Ureter (tissue), 1 donor: ENCODE results near the gene CYP39A1. TPM values are rescaled to one million over a fixed set of nuclear protein-coding genes. Genes with fewer than 3 reads are reported as not detected.

Experiments used
- DNase-seq: peaks from one replicate; pipeline ENCODE4 v3.0.0-alpha.2; 2020; ENCODE audit warnings: low spot score
- total RNA-seq: library from RNA; stranded (reverse); gene quantifications from one replicate; pipeline ENCODE4 v1.2.4, GENCODE V29; 2023
- donor health status: DM: yes; HTN: yes; CAD: no.

Gene CYP39A1
- total RNA-seq = 3.5 TPM

- DNase-seq = peak; percentile 94
These were observed at the start of gene CYP39A1, which contains the start of gene SLC25A27 for GRCh38 chr6:46652603-46653438. Gene CYP39A1, minus strand, starts transcription at chr6:46652818. Its CDS starts 236 bp downstream, at chr6:46652582. Gene SLC25A27, plus strand, starts transcription at chr6:46652975. Its CDS starts 218 bp downstream, at chr6:46653193.

- no peak for DNase-seq
These were observed 47.4 kb upstream of the CYP39A1 start for GRCh38 chr6:46699970-46700369.

GRCh38 chr6:46690911-46691451, 38.4 kb upstream of the CYP39A1 start:
- DNase-seq = no peak

GRCh38 chr6:46690141-46690755, 37.6 kb upstream of the CYP39A1 start:
- DNase-seq = no peak

- no peak for DNase-seq
These were observed 37.0 kb upstream of the CYP39A1 start for GRCh38 chr6:46689657-46690056.

GRCh38 chr6:46688966-46689335, 36.3 kb upstream of the CYP39A1 start:
- no peak for DNase-seq

- DNase-seq = no peak
These were observed 35.7 kb upstream of the CYP39A1 start for GRCh38 chr6:46688117-46688965.

- no peak for DNase-seq
These were observed 35.0 kb upstream of the CYP39A1 start, which contains the start of gene TDRD6 for GRCh38 chr6:46687619-46688097. Gene TDRD6, plus strand, starts transcription at chr6:46687885. Its CDS starts 244 bp downstream, at chr6:46688129.

GRCh38 chr6:46684771-46685170, 32.2 kb upstream of the CYP39A1 start:
- DNase-seq = no peak

- no peak for DNase-seq
These were observed 24.7 kb upstream of the CYP39A1 start for GRCh38 chr6:46677314-46677654.

- no peak for DNase-seq
These were observed 24.1 kb upstream of the CYP39A1 start for GRCh38 chr6:46676604-46677313.

GRCh38 chr6:46674410-46674809, 21.8 kb upstream of the CYP39A1 start:
- DNase-seq = no peak

- DNase-seq = no peak
These were observed 14.8 kb upstream of the CYP39A1 start for GRCh38 chr6:46667377-46667776.

- no peak for DNase-seq
These were observed 8.9 kb upstream of the CYP39A1 start for GRCh38 chr6:46661483-46661882.

- no peak for DNase-seq
These were observed 5.0 kb upstream of the CYP39A1 start for GRCh38 chr6:46657642-46658041.

GRCh38 chr6:46655803-46656202, 3.2 kb upstream of the CYP39A1 start:
- DNase-seq = no peak

- no peak for DNase-seq
These were observed 999 bp upstream of the CYP39A1 start for GRCh38 chr6:46653439-46654195.

GRCh38 chr6:46652232-46652602, 401 bp downstream of the CYP39A1 start:
- no peak for DNase-seq

GRCh38 chr6:46651816-46652215, 802 bp downstream of the CYP39A1 start:
- no peak for DNase-seq

- DNase-seq = no peak
These were observed 1.6 kb downstream of the CYP39A1 start for GRCh38 chr6:46651006-46651405.
